Ectodermal cell (in vitro differentiated cells): ENCODE data around the gene ITCH.

Experiments used
- H3K27ac ChIP-seq: 2 replicates; pipeline ENCODE4 v1.7.0; 2013; ENCODE audit warnings: mild to moderate bottlenecking, low read depth, low read length; ENCODE audit not compliant: insufficient read depth, poor library complexity, severe bottlenecking
- H3K27me3 ChIP-seq: 2 replicates; pipeline ENCODE4 v1.7.0; 2013; ENCODE audit warnings: mild to moderate bottlenecking, low read length; ENCODE audit not compliant: insufficient read depth, control insufficient read depth, poor library complexity, severe bottlenecking
- H3K36me3 ChIP-seq: one replicate; pipeline ENCODE4 v1.7.0; 2013; ENCODE audit warnings: low read length; ENCODE audit not compliant: control insufficient read depth, insufficient read depth
- H3K4me1 ChIP-seq: one replicate; pipeline ENCODE4 v1.7.0; 2013; ENCODE audit warnings: low read length; ENCODE audit not compliant: control insufficient read depth, insufficient read depth
- H3K4me3 ChIP-seq: 2 replicates; pipeline ENCODE4 v1.7.0; 2013; ENCODE audit warnings: low read depth, low read length, control low read depth; ENCODE audit not compliant: insufficient read depth
- H3K9me3 ChIP-seq: 2 replicates; pipeline ENCODE4 v1.7.0; 2013; ENCODE audit warnings: mild to moderate bottlenecking, low read length, moderate library complexity; ENCODE audit not compliant: control insufficient read depth
- WGBS, 2 experiments: methylation state at CpG; one replicate each; pipeline ENCODE4 v1.1.7; 2013; ENCODE audit warnings: missing lambda C conversion rate in 2 of 2; 5-methylcytosine and 5-hydroxymethylcytosine counted together

Gene ITCH

DNA sequence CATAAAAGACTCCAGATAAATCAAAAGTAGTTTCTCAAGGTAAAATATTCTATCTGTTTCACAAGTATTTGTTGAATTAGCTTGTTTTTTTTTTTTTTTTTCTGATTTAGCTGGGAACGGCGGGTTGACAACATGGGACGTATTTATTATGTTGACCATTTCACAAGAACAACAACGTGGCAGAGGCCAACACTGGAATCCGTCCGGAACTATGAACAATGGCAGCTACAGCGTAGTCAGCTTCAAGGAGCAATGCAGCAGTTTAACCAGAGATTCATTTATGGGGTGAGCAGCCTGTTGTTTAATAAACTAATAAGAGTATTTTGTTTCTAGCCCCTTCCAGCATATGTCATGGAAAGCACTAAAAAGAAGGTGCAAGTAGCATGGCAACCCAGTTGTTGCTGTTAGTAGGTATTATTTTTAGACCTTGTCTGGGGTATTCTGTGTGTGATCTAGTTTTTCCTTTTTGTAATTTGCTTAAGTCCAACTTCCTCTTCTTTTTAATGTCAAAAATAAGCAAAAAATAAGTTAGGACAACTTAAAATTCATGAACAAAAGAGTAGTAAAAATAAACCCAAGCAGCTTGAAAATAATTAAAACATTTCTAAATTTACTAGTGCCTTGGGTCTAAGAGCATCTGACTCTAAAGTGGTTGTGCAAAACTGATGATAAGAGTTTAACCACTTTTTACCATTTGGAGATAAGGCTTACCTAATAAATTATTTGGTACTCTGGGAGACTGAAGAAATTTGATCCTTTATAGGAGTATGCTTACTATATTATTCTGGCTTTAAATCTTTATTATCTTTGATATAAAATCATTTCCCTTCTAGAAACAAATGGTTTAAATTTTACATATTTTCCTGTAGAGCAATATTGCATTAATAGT is 82.3 kb downstream of the ITCH start:
- Histone ChIP-seq H3K4me3 (no peak overlapping the region), H3K9me3 (no peaks in the 10 kb centered on the region), H3K27me3 (no peaks in the 10 kb centered on the region), H3K27ac (no peak overlapping the region), H3K36me3 (peaks cover 28% of the 10 kb centered on the region), H3K4me1 (no peaks in the 10 kb centered on the region)
- 97% methylated on average over 7 of the region's 7 CpGs for WGBS, 2 experiments

DNA sequence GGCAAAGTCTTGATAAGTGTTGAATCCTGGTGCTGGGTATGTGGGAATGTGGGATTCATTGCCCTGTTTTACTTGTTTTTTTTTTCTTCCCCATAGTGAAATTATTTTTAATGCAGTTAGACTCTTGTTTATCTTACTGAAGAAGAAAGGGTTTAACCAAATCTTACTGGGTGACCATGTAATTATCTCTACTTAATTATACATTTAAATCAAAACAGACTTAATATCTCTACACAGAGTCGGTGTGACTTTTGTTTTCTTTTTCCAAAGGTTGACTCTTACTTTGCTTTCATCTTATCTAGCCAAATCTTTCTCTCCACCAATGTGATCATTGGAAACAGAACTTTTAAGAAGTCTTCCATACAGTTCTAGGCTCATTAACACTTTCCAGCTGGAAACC is 85.4 kb downstream of the ITCH start:
- WGBS, 2 experiments: 92% methylated on average over 1 of the region's 1 CpG
- Histone ChIP-seq H3K27ac (no peak overlapping the region), H3K4me1 (no peaks in the 10 kb centered on the region), H3K9me3 (no peaks in the 10 kb centered on the region), H3K27me3 (no peaks in the 10 kb centered on the region), H3K4me3 (no peak overlapping the region), H3K36me3 (peaks cover 32% of the 10 kb centered on the region)

GRCh38 chr20:34449674-34450592 is 86.9 kb downstream of the ITCH start:
- peaks cover 31% of the 10 kb centered on the region for H3K36me3 ChIP-seq
- no peaks in the 10 kb centered on the region for H3K9me3 ChIP-seq
- 94 to 100% methylated on average over 3 to 4 of the region's 4 CpGs for WGBS, 2 experiments
- no peaks in the 10 kb centered on the region for H3K4me1 ChIP-seq
- H3K27ac ChIP-seq: no peak overlapping the region
- H3K4me3 ChIP-seq: no peak overlapping the region
- no peaks in the 10 kb centered on the region for H3K27me3 ChIP-seq

- Histone ChIP-seq H3K4me1 (no peaks in the 10 kb centered on the region), H3K27ac (no peak overlapping the region), H3K36me3 (peaks cover 22% of the 10 kb centered on the region), H3K4me3 (no peak overlapping the region), H3K27me3 (no peaks in the 10 kb centered on the region), H3K9me3 (no peaks in the 10 kb centered on the region)
- WGBS, 2 experiments: 97 to 100% methylated on average over 2 of the region's 2 CpGs
These were observed 89.4 kb downstream of the ITCH start for GRCh38 chr20:34452281-34452982.

GRCh38 chr20:34458631-34459030 is 95.6 kb downstream of the ITCH start:
- no peak overlapping the region for H3K4me3 ChIP-seq
- WGBS, 2 experiments: 98 to 99% methylated on average over 3 of the region's 3 CpGs
- no peak overlapping the region for H3K27ac ChIP-seq
- H3K36me3 ChIP-seq: peaks cover 20% of the 10 kb centered on the region
- no peaks in the 10 kb centered on the region for H3K4me1 ChIP-seq
- H3K9me3 ChIP-seq: no peaks in the 10 kb centered on the region
- H3K27me3 ChIP-seq: no peaks in the 10 kb centered on the region

- no peak overlapping the region for H3K27ac ChIP-seq
- peaks cover 19% of the 10 kb centered on the region for H3K36me3 ChIP-seq
- no peaks in the 10 kb centered on the region for H3K27me3 ChIP-seq
- no peaks in the 10 kb centered on the region for H3K4me1 ChIP-seq
- no peak overlapping the region for H3K4me3 ChIP-seq
- WGBS, 2 experiments: 92 to 95% methylated on average over 4 to 5 of the region's 5 CpGs
- no peaks in the 10 kb centered on the region for H3K9me3 ChIP-seq
These were observed 96.3 kb downstream of the ITCH start for GRCh38 chr20:34459209-34459897.

DNA sequence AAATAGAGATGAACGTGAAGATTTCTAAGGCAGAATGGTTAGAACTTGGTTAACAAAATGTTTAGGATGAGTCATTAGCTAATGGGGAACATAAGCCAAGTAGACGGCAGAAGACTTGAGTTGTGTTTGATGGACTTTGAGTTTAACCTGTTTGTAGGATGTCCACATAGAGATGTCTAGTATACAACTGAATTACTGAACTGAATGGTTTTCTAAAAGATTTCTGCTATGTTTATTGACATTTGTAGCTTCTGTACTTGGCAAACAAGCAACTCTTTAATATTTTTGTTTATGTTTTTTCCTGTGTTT is 98.7 kb downstream of the ITCH start:
- 93 to 94% methylated on average over 2 of the region's 2 CpGs for WGBS, 2 experiments
- Histone ChIP-seq H3K9me3 (no peaks in the 10 kb centered on the region), H3K36me3 (peaks cover 18% of the 10 kb centered on the region), H3K4me3 (no peak overlapping the region), H3K4me1 (no peaks in the 10 kb centered on the region), H3K27me3 (no peaks in the 10 kb centered on the region), H3K27ac (no peak overlapping the region)

- no peaks in the 10 kb centered on the region for H3K9me3 ChIP-seq
- no peak overlapping the region for H3K27ac ChIP-seq
- WGBS, 2 experiments: 89 to 90% methylated on average over 1 of the region's 1 CpG
- no peaks in the 10 kb centered on the region for H3K27me3 ChIP-seq
- H3K4me1 ChIP-seq: no peaks in the 10 kb centered on the region
- H3K4me3 ChIP-seq: no peak overlapping the region
- H3K36me3 ChIP-seq: no peaks in the 10 kb centered on the region
These were observed 105.9 kb downstream of the ITCH start for GRCh38 chr20:34468951-34469350.

GRCh38 chr20:34472246-34472925 is 109.3 kb downstream of the ITCH start:
- Histone ChIP-seq H3K36me3 (no peaks in the 10 kb centered on the region), H3K27me3 (no peaks in the 10 kb centered on the region), H3K4me1 (no peaks in the 10 kb centered on the region), H3K27ac (no peak overlapping the region), H3K4me3 (no peak overlapping the region), H3K9me3 (no peaks in the 10 kb centered on the region)
- WGBS, 2 experiments: 96% methylated on average over 5 of the region's 6 CpGs
